Duodenal mucosa (tissue), 2 donors: Measurements from ENCODE around the gene ZNF827.

Experiments
- H3K27ac ChIP-seq: one replicate; pipeline ENCODE4 v1.7.0; 2013; ENCODE audit warnings: low read depth, low read length
- H3K27me3 ChIP-seq, 2 donors: one replicate each; pipeline ENCODE4 v1.7.0; 2013; ENCODE audit warnings: low read length in 2 of 2, control low read depth in 1 of 2; ENCODE audit not compliant: insufficient read depth in 2 of 2, control insufficient read depth in 1 of 2
- H3K36me3 ChIP-seq, 2 donors: one replicate each; pipeline ENCODE4 v1.7.0; 2013; ENCODE audit warnings: low read length in 2 of 2, control low read depth in 1 of 2; ENCODE audit not compliant: insufficient read depth in 2 of 2, control insufficient read depth in 1 of 2
- H3K4me1 ChIP-seq, 2 donors: one replicate each; pipeline ENCODE4 v1.7.0; 2013; ENCODE audit warnings: low read length in 2 of 2, control low read depth in 1 of 2; ENCODE audit not compliant: insufficient read depth in 2 of 2, control insufficient read depth in 1 of 2
- H3K4me3 ChIP-seq, 2 donors: one replicate each; pipeline ENCODE4 v1.7.0; 2013; ENCODE audit warnings: low read length in 2 of 2, low read depth in 1 of 2
- H3K9ac ChIP-seq, 2 donors: one replicate each; pipeline ENCODE4 v1.7.0; 2013; ENCODE audit warnings: low read length in 2 of 2, low read depth in 1 of 2
- H3K9me3 ChIP-seq, 2 donors: one replicate each; pipeline ENCODE4 v1.7.0; 2013; ENCODE audit warnings: low read length in 2 of 2, control low read depth in 1 of 2; ENCODE audit not compliant: control insufficient read depth in 1 of 2

ZNF827 gene

GRCh38 chr4:145909773-145910172 is 28.9 kb downstream of the ZNF827 start:
- Histone ChIP-seq H3K4me3 (peak overlapping the region; percentile 63 to 66), H3K36me3 (no peaks in the 10 kb centered on the region), H3K27me3 (no peaks in the 10 kb centered on the region), H3K4me1 (peaks cover 8 to 14% of the 10 kb centered on the region in 2 donors), H3K27ac (peak overlapping the region; percentile 22), H3K9ac (peak overlapping the region; percentile 4 to 30), H3K9me3 (no peaks in the 10 kb centered on the region)

GRCh38 chr4:145909281-145909715 is 29.3 kb downstream of the ZNF827 start:
- H3K27me3 ChIP-seq, result no peaks in the 10 kb centered on the region
- peak overlapping the region; percentile 63 to 66 for H3K4me3 ChIP-seq
- no peaks in the 10 kb centered on the region for H3K36me3 ChIP-seq
- peak overlapping the region in 1 of 2 donors; percentile 4 for H3K9ac ChIP-seq
- H3K27ac ChIP-seq, result peak overlapping the region; percentile 22
- peaks cover 9 to 15% of the 10 kb centered on the region in 2 donors for H3K4me1 ChIP-seq
- no peaks in the 10 kb centered on the region for H3K9me3 ChIP-seq

GRCh38 chr4:145907812-145908211 is 30.8 kb downstream of the ZNF827 start:
- Histone ChIP-seq H3K27ac (no peak overlapping the region), H3K4me3 (no peak overlapping the region), H3K36me3 (peaks cover 0 to 1% of the 10 kb centered on the region in 2 donors), H3K9ac (no peak overlapping the region), H3K4me1 (peaks cover 4 to 11% of the 10 kb centered on the region in 2 donors), H3K9me3 (no peaks in the 10 kb centered on the region), H3K27me3 (no peaks in the 10 kb centered on the region)

GRCh38 chr4:145907390-145907789 is 31.2 kb downstream of the ZNF827 start:
- Histone ChIP-seq H3K9ac (no peak overlapping the region), H3K4me1 (peaks cover 4 to 11% of the 10 kb centered on the region in 2 donors), H3K27me3 (no peaks in the 10 kb centered on the region), H3K4me3 (no peak overlapping the region), H3K27ac (no peak overlapping the region), H3K9me3 (no peaks in the 10 kb centered on the region), H3K36me3 (peaks cover 0 to 6% of the 10 kb centered on the region in 2 donors)

- peaks cover 6 to 18% of the 10 kb centered on the region in 2 donors for H3K36me3 ChIP-seq
- no peak overlapping the region for H3K4me3 ChIP-seq
- no peaks in the 10 kb centered on the region for H3K9me3 ChIP-seq
- no peak overlapping the region for H3K27ac ChIP-seq
- peaks cover 4 to 7% of the 10 kb centered on the region in 2 donors for H3K4me1 ChIP-seq
- H3K27me3 ChIP-seq, result no peaks in the 10 kb centered on the region
- no peak overlapping the region for H3K9ac ChIP-seq
These were observed 34.0 kb downstream of the ZNF827 start for GRCh38 chr4:145904413-145905177.

- peaks cover 6 to 18% of the 10 kb centered on the region in 2 donors for H3K36me3 ChIP-seq
- no peak overlapping the region for H3K9ac ChIP-seq
- no peaks in the 10 kb centered on the region for H3K27me3 ChIP-seq
- H3K4me1 ChIP-seq, result peaks cover 4 to 7% of the 10 kb centered on the region in 2 donors
- H3K27ac ChIP-seq, result no peak overlapping the region
- no peaks in the 10 kb centered on the region for H3K9me3 ChIP-seq
- H3K4me3 ChIP-seq, result no peak overlapping the region
These were observed 36.1 kb downstream of the ZNF827 start for GRCh38 chr4:145902522-145902921.

GRCh38 chr4:145899886-145900460 is 38.6 kb downstream of the ZNF827 start:
- H3K9ac ChIP-seq, result no peak overlapping the region
- H3K4me1 ChIP-seq, result peaks cover 4 to 7% of the 10 kb centered on the region in 2 donors
- H3K36me3 ChIP-seq, result peaks cover 6 to 18% of the 10 kb centered on the region in 2 donors
- no peaks in the 10 kb centered on the region for H3K27me3 ChIP-seq
- H3K4me3 ChIP-seq, result no peak overlapping the region
- no peak overlapping the region for H3K27ac ChIP-seq
- no peaks in the 10 kb centered on the region for H3K9me3 ChIP-seq

GRCh38 chr4:145898926-145899531 is 39.6 kb downstream of the ZNF827 start:
- Histone ChIP-seq H3K9me3 (no peaks in the 10 kb centered on the region), H3K27ac (no peak overlapping the region), H3K4me3 (no peak overlapping the region), H3K36me3 (peaks cover 6 to 18% of the 10 kb centered on the region in 2 donors), H3K9ac (no peak overlapping the region), H3K4me1 (peaks cover 0 to 3% of the 10 kb centered on the region in 2 donors), H3K27me3 (no peaks in the 10 kb centered on the region)

- Histone ChIP-seq H3K27ac (no peak overlapping the region), H3K27me3 (no peaks in the 10 kb centered on the region), H3K36me3 (peaks cover 6 to 18% of the 10 kb centered on the region in 2 donors), H3K4me1 (peaks cover 0 to 3% of the 10 kb centered on the region in 2 donors), H3K9ac (no peak overlapping the region), H3K9me3 (no peaks in the 10 kb centered on the region), H3K4me3 (no peak overlapping the region)
These were observed 40.2 kb downstream of the ZNF827 start for GRCh38 chr4:145898466-145898865.

GRCh38 chr4:145895056-145895455 is 43.6 kb downstream of the ZNF827 start:
- peaks cover 6 to 7% of the 10 kb centered on the region in 2 donors for H3K36me3 ChIP-seq
- no peaks in the 10 kb centered on the region for H3K9me3 ChIP-seq
- peaks cover 0 to 3% of the 10 kb centered on the region in 2 donors for H3K4me1 ChIP-seq
- no peaks in the 10 kb centered on the region for H3K27me3 ChIP-seq
- no peak overlapping the region for H3K27ac ChIP-seq
- no peak overlapping the region for H3K9ac ChIP-seq
- no peak overlapping the region for H3K4me3 ChIP-seq
